Ishikawa (cell line): ENCODE results near the gene LSM10.

Experiments
- CEBPB ChIP-seq: IDR thresholded peaks from 2 replicates; pipeline ENCODE4 v1.6.1; 2012
- EP300 ChIP-seq: IDR thresholded peaks from 2 replicates; pipeline ENCODE4 v1.6.1; 2012; ENCODE audit warnings: borderline replicate concordance
- NFIC ChIP-seq: IDR thresholded peaks from 2 replicates; pipeline ENCODE4 v1.6.1; 2012
- RAD21 ChIP-seq: IDR thresholded peaks from 2 replicates; pipeline ENCODE4 v1.6.1; 2012; ENCODE audit warnings: low read depth
- TAF1 ChIP-seq: IDR thresholded peaks from 2 replicates; pipeline ENCODE4 v1.6.1; 2012; ENCODE audit warnings: low read depth, mild to moderate bottlenecking
- TEAD4 ChIP-seq: IDR thresholded peaks from 2 replicates; pipeline ENCODE4 v1.6.1; 2012
- YY1 ChIP-seq: IDR thresholded peaks from 2 replicates; pipeline ENCODE4 v1.6.1; 2012; ENCODE audit warnings: low read depth
- TF ChIP-seq, protein P1 (sequence below): IDR thresholded peaks from 2 replicates; pipeline ENCODE4 v1.6.1; 2012

DNA sequence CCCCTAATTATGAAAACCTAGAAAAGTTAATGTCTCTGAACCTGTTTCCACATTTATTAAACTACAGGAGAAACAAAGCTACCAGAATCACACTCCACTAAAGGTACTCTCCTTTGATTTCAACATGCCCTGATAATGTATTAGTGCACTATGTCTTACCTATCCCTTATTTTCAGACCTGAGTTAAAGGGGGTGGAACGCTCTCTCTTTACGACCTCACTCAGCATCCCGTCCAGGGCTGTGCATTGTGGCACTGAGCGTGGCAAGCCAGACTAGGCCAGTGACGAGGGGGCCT is 678 bp downstream of the LSM10 start:
- TF ChIP-seq TAF1 (no peak), YY1 (no peak), CEBPB (no peak), EP300 (no peak), TEAD4 (no peak), NFIC (no peak), RAD21 (no peak)
- TF ChIP-seq, protein P1, sequence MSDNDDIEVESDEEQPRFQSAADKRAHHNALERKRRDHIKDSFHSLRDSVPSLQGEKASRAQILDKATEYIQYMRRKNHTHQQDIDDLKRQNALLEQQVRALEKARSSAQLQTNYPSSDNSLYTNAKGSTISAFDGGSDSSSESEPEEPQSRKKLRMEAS, result no peak
